Parathyroid adenoma (tissue), 2 donors: ENCODE data around the gene SRC.

ENCODE experiments used
- H2AFZ ChIP-seq: fragments of 300-600 bp; sonication (generic); one replicate; pipeline ENCODE4 v1.7.0; 2017; ENCODE audit warnings: antibody characterized with exemption, mild to moderate bottlenecking
- H3K27ac ChIP-seq: fragments of 300-600 bp; sonication (generic); one replicate; pipeline ENCODE4 v1.7.0; 2017
- H3K27me3 ChIP-seq: fragments of 300-600 bp; sonication (generic); one replicate; pipeline ENCODE4 v1.7.0; 2017; ENCODE audit warnings: low read length; ENCODE audit not compliant: control insufficient read depth, insufficient read depth
- H3K36me3 ChIP-seq: fragments of 300-600 bp; sonication (generic); one replicate; pipeline ENCODE4 v1.7.0; 2017; ENCODE audit warnings: low read length; ENCODE audit not compliant: control insufficient read depth, insufficient read depth
- H3K4me1 ChIP-seq: fragments of 300-600 bp; sonication (generic); one replicate; pipeline ENCODE4 v1.7.0; 2017; ENCODE audit warnings: control low read depth
- H3K4me2 ChIP-seq: fragments of 300-600 bp; sonication (generic); one replicate; pipeline ENCODE4 v1.7.0; 2017; ENCODE audit warnings: low read length
- H3K4me3 ChIP-seq: fragments of 300-600 bp; sonication (generic); one replicate; pipeline ENCODE4 v1.7.0; 2017; ENCODE audit warnings: low read depth, low read length
- H3K79me2 ChIP-seq: fragments of 300-600 bp; sonication (generic); one replicate; pipeline ENCODE4 v1.7.0; 2017; ENCODE audit warnings: control low read depth
- H3K9ac ChIP-seq: fragments of 300-600 bp; sonication (generic); one replicate; pipeline ENCODE4 v1.7.0; 2017; ENCODE audit warnings: mild to moderate bottlenecking
- H3K9me3 ChIP-seq: fragments of 300-600 bp; sonication (generic); one replicate; pipeline ENCODE4 v1.7.0; 2017; ENCODE audit warnings: low read length; ENCODE audit not compliant: control insufficient read depth
- TF ChIP-seq, protein P1 (sequence below): fragments of 300-600 bp; sonication (generic); IDR thresholded peaks from one replicate; pipeline ENCODE4 v1.7.0; 2017; ENCODE audit warnings: antibody characterized with exemption, mild to moderate bottlenecking
- donor health status: primary hyperparathyroidism.

The SRC gene

DNA sequence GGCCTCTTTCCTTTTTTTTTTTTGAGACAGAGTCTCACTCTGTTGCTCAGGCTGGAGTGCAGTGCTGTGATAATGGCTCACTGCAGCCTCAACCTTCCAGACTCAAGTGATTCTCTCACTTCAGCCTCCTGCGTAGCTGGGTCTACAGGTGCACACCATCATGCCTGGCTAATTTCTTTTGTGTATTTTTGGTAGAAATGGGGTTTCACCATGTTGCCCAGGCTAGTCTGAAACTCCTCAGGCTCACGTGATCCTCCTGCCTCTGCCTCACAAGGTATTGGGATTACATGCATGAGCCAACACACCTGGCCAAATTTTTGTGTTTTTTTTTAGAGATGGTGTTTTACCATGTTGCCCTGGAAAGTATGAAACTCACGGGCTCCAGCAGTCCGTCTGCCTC, 29.3 kb downstream of the SRC start:
- Histone ChIP-seq H3K4me1 (no peaks in the 10 kb centered on the region), H3K9ac (no peak overlapping the region), H2AFZ (no peak overlapping the region), H3K36me3 (no peaks in the 10 kb centered on the region), H3K27me3 (no peaks in the 10 kb centered on the region), H3K4me3 (no peak overlapping the region), H3K9me3 (no peaks in the 10 kb centered on the region), H3K27ac (no peak overlapping the region), H3K79me2 (peaks cover 9% of the 10 kb centered on the region), H3K4me2 (no peak overlapping the region)
- TF ChIP-seq, protein P1, sequence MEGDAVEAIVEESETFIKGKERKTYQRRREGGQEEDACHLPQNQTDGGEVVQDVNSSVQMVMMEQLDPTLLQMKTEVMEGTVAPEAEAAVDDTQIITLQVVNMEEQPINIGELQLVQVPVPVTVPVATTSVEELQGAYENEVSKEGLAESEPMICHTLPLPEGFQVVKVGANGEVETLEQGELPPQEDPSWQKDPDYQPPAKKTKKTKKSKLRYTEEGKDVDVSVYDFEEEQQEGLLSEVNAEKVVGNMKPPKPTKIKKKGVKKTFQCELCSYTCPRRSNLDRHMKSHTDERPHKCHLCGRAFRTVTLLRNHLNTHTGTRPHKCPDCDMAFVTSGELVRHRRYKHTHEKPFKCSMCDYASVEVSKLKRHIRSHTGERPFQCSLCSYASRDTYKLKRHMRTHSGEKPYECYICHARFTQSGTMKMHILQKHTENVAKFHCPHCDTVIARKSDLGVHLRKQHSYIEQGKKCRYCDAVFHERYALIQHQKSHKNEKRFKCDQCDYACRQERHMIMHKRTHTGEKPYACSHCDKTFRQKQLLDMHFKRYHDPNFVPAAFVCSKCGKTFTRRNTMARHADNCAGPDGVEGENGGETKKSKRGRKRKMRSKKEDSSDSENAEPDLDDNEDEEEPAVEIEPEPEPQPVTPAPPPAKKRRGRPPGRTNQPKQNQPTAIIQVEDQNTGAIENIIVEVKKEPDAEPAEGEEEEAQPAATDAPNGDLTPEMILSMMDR: no peak

DNA sequence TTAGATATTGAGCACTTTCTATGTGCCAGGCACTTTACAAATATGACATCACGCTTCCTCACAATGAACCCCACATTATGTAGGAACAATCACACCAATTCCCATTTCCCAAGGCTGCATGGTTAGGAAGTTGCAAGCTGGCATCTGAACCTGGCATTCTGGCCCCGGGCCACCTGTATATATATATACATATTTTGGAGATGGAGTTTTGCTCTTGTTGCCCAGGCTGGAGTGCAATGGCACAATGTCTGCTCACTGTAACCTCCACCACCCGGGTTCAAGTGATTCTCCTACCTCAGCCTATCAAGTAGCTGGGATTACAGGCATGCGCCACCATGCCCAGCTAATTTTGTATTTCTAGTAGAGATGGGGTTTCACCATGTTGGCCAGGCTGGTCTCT, 30.4 kb downstream of the SRC start:
- Histone ChIP-seq H3K79me2 (peaks cover 9% of the 10 kb centered on the region), H3K9ac (no peak overlapping the region), H3K27ac (no peak overlapping the region), H3K4me3 (no peak overlapping the region), H2AFZ (no peak overlapping the region), H3K36me3 (no peaks in the 10 kb centered on the region), H3K4me1 (no peaks in the 10 kb centered on the region), H3K9me3 (no peaks in the 10 kb centered on the region), H3K27me3 (no peaks in the 10 kb centered on the region), H3K4me2 (no peak overlapping the region)
- TF ChIP-seq, protein P1: no peak

DNA sequence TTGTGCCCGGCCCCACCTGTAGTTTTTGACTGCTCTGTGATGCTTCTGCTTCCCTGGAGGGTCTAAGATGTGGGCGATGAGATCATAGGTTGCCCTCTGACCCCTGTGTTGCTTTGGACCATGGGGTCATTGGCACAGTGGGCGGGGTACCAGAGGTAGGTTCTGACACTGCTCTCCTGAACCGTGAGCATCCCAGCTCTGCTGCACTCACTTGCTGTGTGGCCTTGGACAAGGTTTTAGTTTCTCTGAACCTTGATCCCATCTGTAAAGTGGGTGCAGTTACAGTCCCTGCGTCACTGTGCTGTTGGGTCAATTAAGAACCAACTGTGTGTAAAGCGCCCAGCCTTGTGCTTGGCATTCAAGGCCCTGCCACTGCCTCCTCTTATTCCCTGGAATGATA, 30.9 kb downstream of the SRC start:
- TF ChIP-seq, protein P1: no peak
- H2AFZ ChIP-seq: no peak overlapping the region
- H3K4me3 ChIP-seq: no peak overlapping the region
- no peaks in the 10 kb centered on the region for H3K36me3 ChIP-seq
- H3K27ac ChIP-seq: no peak overlapping the region
- peaks cover 9% of the 10 kb centered on the region for H3K79me2 ChIP-seq
- no peaks in the 10 kb centered on the region for H3K9me3 ChIP-seq
- no peaks in the 10 kb centered on the region for H3K27me3 ChIP-seq
- H3K4me2 ChIP-seq: no peak overlapping the region
- H3K4me1 ChIP-seq: no peaks in the 10 kb centered on the region
- H3K9ac ChIP-seq: no peak overlapping the region

DNA sequence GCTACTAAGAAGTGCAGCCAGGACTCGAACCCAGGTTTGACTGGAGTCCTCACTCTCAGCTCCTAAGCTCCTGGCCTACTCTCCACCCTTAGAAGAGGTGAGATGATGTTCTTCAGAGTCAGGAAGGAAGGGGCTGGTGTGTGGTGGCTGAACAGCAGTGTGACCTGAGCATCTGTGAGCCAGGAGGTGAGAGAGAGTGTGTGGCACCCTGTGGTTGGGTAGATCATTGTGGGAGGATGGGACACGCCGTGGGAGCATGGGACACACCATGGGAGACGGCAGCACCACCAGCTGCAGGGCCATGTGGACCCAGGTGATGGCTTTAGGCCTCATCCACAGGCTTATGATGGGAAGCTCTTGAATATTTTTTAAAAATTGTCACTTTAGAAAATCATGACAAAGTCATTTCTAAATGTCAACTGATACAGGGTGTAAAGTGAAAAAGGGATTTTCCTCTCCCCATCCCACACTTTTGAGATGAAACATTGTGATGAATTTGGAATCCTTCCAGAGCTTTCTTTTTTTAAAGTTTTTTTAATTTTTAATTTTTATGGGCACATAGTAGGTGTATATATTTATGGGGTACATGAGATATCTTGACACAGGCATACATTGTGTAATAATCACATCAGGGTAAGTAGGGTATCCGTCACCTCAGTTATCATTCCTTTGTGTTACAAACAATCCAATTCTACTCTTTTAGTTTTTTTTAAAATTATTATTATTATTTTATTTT, 31.6 kb downstream of the SRC start:
- Histone ChIP-seq H2AFZ (no peak overlapping the region), H3K79me2 (peaks cover 9% of the 10 kb centered on the region), H3K27me3 (no peaks in the 10 kb centered on the region), H3K4me1 (no peaks in the 10 kb centered on the region), H3K9ac (no peak overlapping the region), H3K36me3 (no peaks in the 10 kb centered on the region), H3K27ac (no peak overlapping the region), H3K4me2 (no peak overlapping the region), H3K4me3 (no peak overlapping the region), H3K9me3 (no peaks in the 10 kb centered on the region)
- TF ChIP-seq, protein P1: no peak

DNA sequence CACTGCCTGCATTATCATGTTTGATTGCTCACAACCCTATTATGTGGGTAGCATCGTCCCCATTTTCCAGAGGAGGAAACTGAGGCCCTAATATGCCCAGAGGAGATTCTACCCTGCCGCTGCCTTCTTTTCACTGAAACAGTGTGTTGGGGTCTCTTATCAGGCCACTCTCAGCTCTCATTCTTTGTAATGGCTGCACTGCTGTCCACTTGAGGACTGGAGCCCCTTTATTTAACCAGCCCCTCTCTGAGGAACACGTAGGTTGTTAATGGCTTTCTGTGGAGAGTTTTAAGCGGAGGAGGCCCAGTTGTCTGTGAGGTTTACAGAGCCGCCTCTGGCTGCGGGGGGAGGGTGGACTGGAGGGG, 32.5 kb downstream of the SRC start:
- Histone ChIP-seq H3K9me3 (no peaks in the 10 kb centered on the region), H3K79me2 (peaks cover 9% of the 10 kb centered on the region), H3K4me3 (no peak overlapping the region), H2AFZ (no peak overlapping the region), H3K9ac (no peak overlapping the region), H3K27ac (no peak overlapping the region), H3K27me3 (no peaks in the 10 kb centered on the region), H3K4me1 (no peaks in the 10 kb centered on the region), H3K4me2 (no peak overlapping the region), H3K36me3 (no peaks in the 10 kb centered on the region)
- TF ChIP-seq, protein P1: no peak
